DMS 273 (cell line): ENCODE results near the gene PHYKPL.
A peak's percentile ranks its signal among the peaks of the same experiment; 100 is the strongest.
"Not testable (repeated sequence)": the region's sequence is repeated elsewhere in the genome, so short reads cannot be mapped to it uniquely, and the experiment has no call there.

Experiments
- DNase-seq: peaks from one replicate; lab custom pipeline; 2025; ENCODE audit not compliant: unreplicated experiment; lab: John Stamatoyannopoulos, UW

PHYKPL gene

GRCh38 chr5:178265746-178266145 lies 33.1 kb upstream of the PHYKPL start:
- DNase-seq = no peak

GRCh38 chr5:178264044-178264443 lies 31.4 kb upstream of the PHYKPL start:
- DNase-seq = no peak

GRCh38 chr5:178261666-178262600 lies 29.3 kb upstream of the PHYKPL start:
- DNase-seq = no peak

- no peak for DNase-seq
Observed at GRCh38 chr5:178259623-178260536, 27.3 kb upstream of the PHYKPL start.

- no peak for DNase-seq
Observed at GRCh38 chr5:178257650-178258049, 25.0 kb upstream of the PHYKPL start.

- no peak for DNase-seq
Observed at GRCh38 chr5:178256746-178257145, 24.1 kb upstream of the PHYKPL start.

GRCh38 chr5:178253632-178254031 lies 21.0 kb upstream of the PHYKPL start:
- DNase-seq = not testable (repeated sequence)

- no peak for DNase-seq
Observed at GRCh38 chr5:178252258-178252657, 19.7 kb upstream of the PHYKPL start.

GRCh38 chr5:178250263-178250662 lies 17.7 kb upstream of the PHYKPL start:
- no peak for DNase-seq

- peak; percentile 16 for DNase-seq
Observed at GRCh38 chr5:178249191-178249989, 16.8 kb upstream of the PHYKPL start.

- DNase-seq = no peak
Observed at GRCh38 chr5:178248750-178249149, 16.1 kb upstream of the PHYKPL start.

- DNase-seq = peak; percentile 52
Observed at GRCh38 chr5:178247481-178248456, 15.2 kb upstream of the PHYKPL start.

- peak; percentile 30 for DNase-seq
Observed at GRCh38 chr5:178246624-178247279, 14.2 kb upstream of the PHYKPL start.

- no peak for DNase-seq
Observed at GRCh38 chr5:178245389-178245788, 12.8 kb upstream of the PHYKPL start.

GRCh38 chr5:178244576-178244975 lies 12.0 kb upstream of the PHYKPL start:
- DNase-seq = no peak

- DNase-seq = no peak
Observed at GRCh38 chr5:178242416-178242815, 9.8 kb upstream of the PHYKPL start.

GRCh38 chr5:178241688-178242231 lies 9.2 kb upstream of the PHYKPL start:
- no peak for DNase-seq

GRCh38 chr5:178241231-178241663 lies 8.6 kb upstream of the PHYKPL start:
- DNase-seq = no peak

- DNase-seq = no peak
Observed at GRCh38 chr5:178240766-178241165, 8.2 kb upstream of the PHYKPL start.
